Choroid plexus epithelial cell (primary cell): ENCODE results near the gene WDR91.
A peak's percentile ranks its signal among the peaks of the same experiment; 100 is the strongest.
"Not testable (repeated sequence)": the region's sequence is repeated elsewhere in the genome, so short reads cannot be mapped to it uniquely, and the experiment has no call there.

ENCODE experiments used
- DNase-seq: peaks from one replicate; pipeline ENCODE4 v3.0.0-alpha.2; 2010; ENCODE audit warnings: low read depth
- H3K4me3 ChIP-seq: 2 replicates; pipeline ENCODE4 v1.5.1; 2011; ENCODE audit warnings: low read depth, mild to moderate bottlenecking, control low read depth, low read length, moderate library complexity
- TF ChIP-seq, protein P1 (sequence below): conservative IDR thresholded peaks from 2 replicates; pipeline ENCODE4 v1.5.1; 2011; ENCODE audit warnings: low read depth, mild to moderate bottlenecking, control low read depth, inconsistent platforms, low read length, moderate library complexity

The WDR91 gene

GRCh38 chr7:135179321-135179925 lies 31.9 kb downstream of the WDR91 start:
- TF ChIP-seq, protein P1, sequence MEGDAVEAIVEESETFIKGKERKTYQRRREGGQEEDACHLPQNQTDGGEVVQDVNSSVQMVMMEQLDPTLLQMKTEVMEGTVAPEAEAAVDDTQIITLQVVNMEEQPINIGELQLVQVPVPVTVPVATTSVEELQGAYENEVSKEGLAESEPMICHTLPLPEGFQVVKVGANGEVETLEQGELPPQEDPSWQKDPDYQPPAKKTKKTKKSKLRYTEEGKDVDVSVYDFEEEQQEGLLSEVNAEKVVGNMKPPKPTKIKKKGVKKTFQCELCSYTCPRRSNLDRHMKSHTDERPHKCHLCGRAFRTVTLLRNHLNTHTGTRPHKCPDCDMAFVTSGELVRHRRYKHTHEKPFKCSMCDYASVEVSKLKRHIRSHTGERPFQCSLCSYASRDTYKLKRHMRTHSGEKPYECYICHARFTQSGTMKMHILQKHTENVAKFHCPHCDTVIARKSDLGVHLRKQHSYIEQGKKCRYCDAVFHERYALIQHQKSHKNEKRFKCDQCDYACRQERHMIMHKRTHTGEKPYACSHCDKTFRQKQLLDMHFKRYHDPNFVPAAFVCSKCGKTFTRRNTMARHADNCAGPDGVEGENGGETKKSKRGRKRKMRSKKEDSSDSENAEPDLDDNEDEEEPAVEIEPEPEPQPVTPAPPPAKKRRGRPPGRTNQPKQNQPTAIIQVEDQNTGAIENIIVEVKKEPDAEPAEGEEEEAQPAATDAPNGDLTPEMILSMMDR: no peak
- H3K4me3 ChIP-seq: no peak overlapping the region
- no peak for DNase-seq

DNA sequence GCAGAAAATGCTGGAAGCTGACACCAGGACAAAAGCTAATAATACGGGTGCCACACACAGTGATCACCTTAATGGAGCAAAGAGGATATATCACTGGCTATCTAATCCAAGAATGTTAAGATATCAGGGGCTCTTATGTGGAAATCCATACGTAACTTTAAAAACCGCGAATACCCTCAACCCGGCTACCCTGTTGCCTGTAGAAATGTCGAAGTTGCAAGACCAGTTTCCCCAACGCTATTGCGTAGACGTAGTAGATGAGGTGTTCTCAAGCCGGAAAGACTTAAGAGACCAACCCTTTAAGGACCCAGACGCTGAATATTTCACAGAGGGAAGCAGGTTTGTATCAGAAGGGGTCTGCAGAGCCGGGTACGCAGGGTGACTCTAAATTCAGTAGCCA lies 33.0 kb downstream of the WDR91 start:
- no peak overlapping the region for H3K4me3 ChIP-seq
- TF ChIP-seq, protein P1: no peak

DNA sequence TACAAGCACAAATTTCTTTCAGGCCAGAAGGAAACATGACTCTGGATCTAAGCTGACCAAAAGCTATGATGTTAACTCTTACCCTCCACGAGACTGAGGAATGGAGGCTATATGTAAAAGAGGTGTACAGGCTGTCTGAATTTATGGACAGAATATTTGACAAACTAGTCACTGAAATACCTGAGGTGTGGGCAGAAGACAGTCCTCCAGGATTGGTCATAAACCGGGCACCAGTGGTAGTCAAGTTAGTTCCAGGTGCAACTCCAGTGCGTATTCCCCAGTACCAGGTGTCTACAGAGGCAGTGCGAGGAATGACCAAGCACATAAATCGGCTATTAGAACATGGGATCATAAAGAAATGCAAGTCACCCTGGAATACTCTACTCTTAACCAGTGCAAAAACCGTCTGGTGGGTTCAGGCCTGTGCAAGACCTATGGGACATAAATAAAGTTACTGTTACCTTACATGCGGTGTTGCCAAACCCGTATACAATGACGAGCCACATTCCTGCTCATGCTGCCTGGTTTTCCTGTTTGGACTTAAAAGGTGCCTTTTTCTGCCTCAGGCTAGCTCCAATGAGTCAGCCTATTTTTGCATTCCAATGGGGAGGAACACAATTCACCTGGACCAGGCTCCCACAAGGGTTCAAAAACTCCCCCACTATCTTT lies 34.2 kb downstream of the WDR91 start:
- no peak for DNase-seq
- TF ChIP-seq, protein P1: no peak

More for the DNA sequence above, 33.0 kb downstream of the WDR91 start:
- DNase-seq: no peak

GRCh38 chr7:135175931-135176330 lies 35.4 kb downstream of the WDR91 start:
- TF ChIP-seq, protein P1: no peak
- DNase-seq: no peak
- no peak overlapping the region for H3K4me3 ChIP-seq

More for the DNA sequence above, 34.2 kb downstream of the WDR91 start:
- no peak overlapping the region for H3K4me3 ChIP-seq

GRCh38 chr7:135174941-135175340 lies 36.4 kb downstream of the WDR91 start:
- no peak overlapping the region for H3K4me3 ChIP-seq
- TF ChIP-seq, protein P1: no peak
- DNase-seq: no peak

DNA sequence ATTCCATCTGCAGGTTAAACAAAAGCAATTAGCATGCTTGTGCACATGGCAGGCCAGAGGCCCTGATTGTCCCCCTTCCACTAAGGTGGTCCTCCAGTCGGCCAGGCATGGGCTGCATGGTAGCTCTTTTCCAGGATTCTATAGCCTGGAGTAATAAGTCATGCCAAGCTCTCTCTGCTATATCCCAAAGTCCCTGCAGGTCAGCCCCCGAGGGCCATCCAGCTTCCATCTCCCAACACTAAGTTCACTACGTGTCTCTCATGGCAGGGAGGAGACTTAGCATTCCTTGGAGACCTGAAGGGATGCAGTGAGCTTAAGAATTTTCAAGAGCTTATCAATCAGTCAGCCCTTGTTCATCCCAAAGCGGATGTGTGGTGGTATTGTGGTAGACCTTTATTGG lies 37.4 kb downstream of the WDR91 start:
- not testable (repeated sequence) for DNase-seq, H3K4me3 ChIP-seq

- peak; percentile 44 for DNase-seq
- not testable (repeated sequence) for H3K4me3 ChIP-seq
Observed at GRCh38 chr7:135171581-135172291, 39.6 kb downstream of the WDR91 start.

DNA sequence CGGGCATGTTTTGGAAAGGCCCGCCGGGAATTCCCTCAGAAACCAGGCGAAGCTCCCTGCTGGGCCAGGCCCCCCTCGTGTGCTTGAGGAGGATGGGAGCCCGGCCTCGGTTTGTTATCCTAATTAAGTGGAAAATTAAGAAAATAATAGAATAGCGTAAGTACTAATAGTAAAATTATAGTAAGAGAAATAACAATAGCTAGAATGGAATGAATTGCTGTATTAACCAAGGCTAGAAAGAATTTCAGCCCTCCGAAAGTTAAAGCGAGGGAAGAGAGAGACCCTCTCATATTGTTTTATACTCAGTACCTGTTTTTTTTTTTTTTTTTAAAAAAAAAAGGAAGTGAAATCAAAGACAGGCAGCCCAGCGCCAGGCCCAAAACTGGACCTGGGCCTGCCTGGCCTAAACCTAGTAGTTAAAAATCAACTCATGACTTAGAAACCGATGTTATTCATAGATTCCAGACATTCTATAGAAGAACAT lies 40.3 kb downstream of the WDR91 start:
- H3K4me3 ChIP-seq: peak overlapping the region; percentile 78

More for the DNA sequence above, 40.3 kb downstream of the WDR91 start:
- DNase-seq: not testable (repeated sequence)
